ENCODE data around the gene SEMA3D. TPM values are rescaled to one million over a fixed set of nuclear protein-coding genes. Genes with fewer than 3 reads are reported as not detected.

The SEMA3D gene
- total RNA-seq, 1 donor from 2014 or later = 0.35 TPM

DNA sequence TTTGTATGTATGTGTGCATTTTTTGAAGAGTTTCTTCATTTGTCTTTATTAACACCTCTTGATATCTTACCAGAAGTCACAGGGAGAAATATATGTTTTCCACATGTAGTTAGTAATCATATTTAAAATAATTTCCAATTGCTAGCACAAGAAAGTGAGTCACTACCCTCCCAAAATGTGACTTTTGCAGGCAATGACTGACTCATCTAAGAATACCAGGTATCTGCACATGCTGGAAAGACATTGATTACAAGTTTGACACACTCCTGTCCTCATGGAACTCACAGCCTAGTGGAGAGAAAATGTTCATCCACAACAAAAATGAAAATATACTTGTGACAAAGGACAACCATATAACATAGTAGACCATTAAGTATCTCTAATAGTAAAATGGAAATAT is 82.9 kb downstream of the SEMA3D start:
- TF ChIP-seq, protein P1, sequence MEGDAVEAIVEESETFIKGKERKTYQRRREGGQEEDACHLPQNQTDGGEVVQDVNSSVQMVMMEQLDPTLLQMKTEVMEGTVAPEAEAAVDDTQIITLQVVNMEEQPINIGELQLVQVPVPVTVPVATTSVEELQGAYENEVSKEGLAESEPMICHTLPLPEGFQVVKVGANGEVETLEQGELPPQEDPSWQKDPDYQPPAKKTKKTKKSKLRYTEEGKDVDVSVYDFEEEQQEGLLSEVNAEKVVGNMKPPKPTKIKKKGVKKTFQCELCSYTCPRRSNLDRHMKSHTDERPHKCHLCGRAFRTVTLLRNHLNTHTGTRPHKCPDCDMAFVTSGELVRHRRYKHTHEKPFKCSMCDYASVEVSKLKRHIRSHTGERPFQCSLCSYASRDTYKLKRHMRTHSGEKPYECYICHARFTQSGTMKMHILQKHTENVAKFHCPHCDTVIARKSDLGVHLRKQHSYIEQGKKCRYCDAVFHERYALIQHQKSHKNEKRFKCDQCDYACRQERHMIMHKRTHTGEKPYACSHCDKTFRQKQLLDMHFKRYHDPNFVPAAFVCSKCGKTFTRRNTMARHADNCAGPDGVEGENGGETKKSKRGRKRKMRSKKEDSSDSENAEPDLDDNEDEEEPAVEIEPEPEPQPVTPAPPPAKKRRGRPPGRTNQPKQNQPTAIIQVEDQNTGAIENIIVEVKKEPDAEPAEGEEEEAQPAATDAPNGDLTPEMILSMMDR (conservative IDR thresholded peaks at IDR 0.05; ENCODE audit: low read depth, low read length) = no peak
- DNase-seq (ENCODE audit: low read depth) = no peak
- no peak overlapping the region for H3K4me3 ChIP-seq (ENCODE audit: low read depth, low read length)

DNA sequence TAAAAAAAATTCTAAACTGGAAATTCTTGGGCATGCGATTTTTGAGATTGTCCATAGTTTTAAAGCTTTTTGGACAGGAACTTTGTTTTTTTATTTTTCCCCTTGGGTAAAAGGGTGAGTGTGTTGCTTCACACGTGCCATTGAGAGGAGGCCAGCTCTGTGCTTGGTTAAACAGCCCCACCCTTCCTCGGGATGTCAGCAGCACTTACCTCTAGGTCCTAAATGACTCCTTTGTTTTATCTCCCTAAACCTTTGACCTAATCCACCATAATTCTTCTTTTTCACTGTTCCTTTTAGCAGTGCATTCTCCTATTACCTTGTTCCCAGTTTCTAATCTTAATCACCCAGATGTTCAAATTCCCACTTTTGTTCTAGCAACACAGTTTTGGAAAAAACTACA is 83.5 kb downstream of the SEMA3D start:
- no peak overlapping the region for H3K4me3 ChIP-seq (ENCODE audit: low read depth, low read length)
- TF ChIP-seq, protein P1 (conservative IDR thresholded peaks at IDR 0.05; ENCODE audit: low read depth, low read length) = no peak
- no peak for DNase-seq (ENCODE audit: low read depth)

DNA sequence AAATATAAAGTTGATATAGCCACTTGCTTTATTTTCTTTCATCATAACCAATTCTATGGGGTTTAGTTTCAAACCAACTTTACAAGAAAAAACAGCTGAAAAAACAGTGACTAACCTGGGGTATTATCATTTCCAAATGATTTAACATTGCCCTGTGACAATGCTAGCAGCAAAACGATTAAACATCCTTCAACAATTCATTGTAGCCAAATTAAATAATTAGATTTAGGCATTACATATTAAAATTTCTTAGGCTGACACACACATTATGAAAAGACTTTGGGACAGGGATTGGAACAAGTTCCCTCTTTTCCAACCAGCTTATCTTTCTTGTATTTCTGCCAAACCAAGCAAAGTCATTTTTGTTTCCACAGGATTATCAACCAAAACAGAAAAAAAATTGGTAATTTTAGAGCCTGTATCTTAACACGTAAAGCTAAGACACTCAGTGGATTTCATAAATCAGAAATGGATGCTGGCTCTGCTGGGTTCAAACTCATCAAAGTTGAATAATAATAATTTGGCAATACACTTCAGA is 84.0 kb downstream of the SEMA3D start:
- TF ChIP-seq, protein P1 (conservative IDR thresholded peaks at IDR 0.05; ENCODE audit: low read depth, low read length) = no peak
- H3K4me3 ChIP-seq (ENCODE audit: low read depth, low read length) = no peak overlapping the region
- no peak for DNase-seq (ENCODE audit: low read depth)

DNA sequence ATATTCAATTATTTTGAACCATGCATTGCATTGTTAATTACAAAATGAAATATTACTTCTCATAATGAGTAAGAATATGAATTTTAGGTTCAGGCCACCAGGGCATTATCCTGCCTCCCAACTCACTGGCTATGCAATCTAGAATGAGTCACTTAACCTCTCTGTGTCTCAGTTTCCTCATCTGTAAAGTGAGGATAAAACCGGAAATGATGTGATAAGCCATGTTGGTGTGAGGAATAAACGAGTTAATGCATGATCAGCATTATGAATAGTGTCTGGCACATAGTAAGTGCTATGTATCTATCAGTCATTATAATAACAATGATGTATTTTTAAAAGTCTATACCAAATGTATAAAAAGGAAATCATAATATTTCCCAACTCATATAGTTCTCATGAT is 85.5 kb downstream of the SEMA3D start:
- TF ChIP-seq, protein P1 (conservative IDR thresholded peaks at IDR 0.05; ENCODE audit: low read depth, low read length) = no peak
- DNase-seq (ENCODE audit: low read depth) = no peak

DNA sequence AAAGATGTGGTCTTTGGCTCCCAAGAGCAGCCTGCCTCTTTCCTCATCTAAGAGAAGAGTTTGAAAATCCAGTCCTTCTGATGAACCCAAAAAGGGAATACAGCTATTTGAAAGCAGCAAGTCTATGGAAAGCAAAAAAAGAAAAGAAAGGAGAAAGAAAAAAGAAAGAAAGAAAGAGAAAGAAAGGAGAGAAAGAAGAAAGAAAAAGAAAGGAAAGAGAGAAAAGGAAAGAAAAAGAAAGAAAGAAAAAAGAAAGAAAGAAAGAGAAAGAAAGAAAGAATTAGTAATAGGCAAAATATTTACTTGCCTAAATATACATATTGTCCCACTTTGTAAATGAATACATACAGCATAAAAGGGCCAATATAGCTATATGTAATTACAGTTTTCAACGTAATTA is 89.0 kb downstream of the SEMA3D start:
- DNase-seq (ENCODE audit: low read depth) = no peak
- TF ChIP-seq, protein P1 (conservative IDR thresholded peaks at IDR 0.05; ENCODE audit: low read depth, low read length) = no peak
- H3K4me3 ChIP-seq (ENCODE audit: low read depth, low read length) = no peak overlapping the region

More for the DNA sequence above, 85.5 kb downstream of the SEMA3D start:
- no peak overlapping the region for H3K4me3 ChIP-seq (ENCODE audit: low read depth, low read length)

DNA sequence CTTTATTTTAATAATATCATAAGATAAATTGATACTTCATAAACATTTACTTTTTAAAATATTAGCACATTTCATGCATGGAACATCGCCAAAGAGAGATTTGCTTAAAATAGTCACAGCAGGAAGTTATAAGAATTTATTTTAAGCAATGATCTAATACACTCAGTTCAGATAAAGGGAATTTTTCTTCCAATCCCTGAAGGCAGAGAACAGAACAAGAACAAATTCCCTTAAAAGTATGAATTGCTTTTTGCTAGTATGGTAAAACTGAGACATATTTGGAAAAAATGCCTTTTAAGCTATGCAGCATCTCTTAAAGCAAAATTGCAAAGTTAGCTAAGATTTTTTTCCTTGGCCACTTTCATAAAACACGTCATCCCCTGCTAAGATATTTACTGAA is 91.0 kb downstream of the SEMA3D start:
- no peak overlapping the region for H3K4me3 ChIP-seq (ENCODE audit: low read depth, low read length)
- TF ChIP-seq, protein P1 (conservative IDR thresholded peaks at IDR 0.05; ENCODE audit: low read depth, low read length) = no peak
- no peak for DNase-seq (ENCODE audit: low read depth)

DNA sequence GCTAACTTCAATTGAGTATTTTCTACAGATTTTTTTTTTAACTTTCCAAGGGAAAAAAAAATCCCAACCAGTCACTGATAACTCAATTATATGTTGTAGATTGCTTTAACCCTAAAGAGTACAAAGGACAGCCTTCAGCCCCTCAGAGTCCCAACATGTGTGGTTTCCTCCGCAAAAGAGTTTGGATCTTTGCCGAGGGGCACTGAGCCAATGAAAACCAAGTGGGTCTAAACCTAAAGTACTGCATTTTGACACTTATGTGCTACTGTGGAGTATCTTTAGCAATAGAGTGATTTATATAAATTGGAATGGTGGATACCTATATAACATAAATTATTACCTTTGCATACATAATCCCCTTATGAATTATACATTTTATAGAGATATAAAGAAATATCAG is 91.5 kb downstream of the SEMA3D start:
- no peak for DNase-seq (ENCODE audit: low read depth)
- TF ChIP-seq, protein P1 (conservative IDR thresholded peaks at IDR 0.05; ENCODE audit: low read depth, low read length) = no peak
- no peak overlapping the region for H3K4me3 ChIP-seq (ENCODE audit: low read depth, low read length)

All from epithelial cell of proximal tubule (primary cell).